ENCODE results near the gene CCNT1. TPM values are rescaled to one million over a fixed set of nuclear protein-coding genes. Genes with fewer than 3 reads are reported as not detected.
"Not testable (repeated sequence)": the region's sequence is repeated elsewhere in the genome, so short reads cannot be mapped to it uniquely, and the experiment has no call there.

The CCNT1 gene
- total RNA-seq, 4 donors from 2014 or later = 17.9 to 40.3 (median 23.1) TPM

DNA sequence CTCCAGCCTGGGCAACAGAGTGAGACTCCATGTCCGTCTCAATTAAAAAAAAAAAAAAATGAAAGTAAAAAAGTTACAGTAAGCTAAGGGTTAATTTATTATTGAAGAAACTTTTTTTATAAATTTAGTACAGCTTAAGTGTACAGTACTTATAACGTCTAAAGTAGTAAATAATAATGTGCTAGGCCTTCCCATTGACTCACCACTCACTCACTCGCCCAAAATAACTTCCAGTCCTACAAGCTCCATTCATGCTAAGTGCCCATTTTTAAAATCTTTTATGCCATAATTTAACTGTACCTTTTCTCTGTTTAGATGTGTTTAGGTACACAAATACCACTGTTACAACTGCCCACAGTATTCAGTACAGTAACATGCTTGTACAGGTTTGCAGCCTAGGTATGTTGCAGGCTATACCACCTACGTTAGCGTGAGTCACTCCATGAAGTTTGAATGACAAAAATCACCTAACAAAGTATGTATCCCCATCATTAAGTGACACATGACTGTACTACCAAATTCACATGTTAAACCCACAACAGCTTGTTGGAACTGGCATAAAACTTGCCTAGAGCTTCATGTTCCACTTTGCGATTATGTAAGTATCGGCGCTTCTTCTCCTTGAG lies 45.2 kb downstream of the CCNT1 start:
- H3K27me3 ChIP-seq = no peaks in the 10 kb centered on the region
- WGBS, 2 donors (ENCODE audit: low coverage in 1 of 2) = 76 to 79% methylated on average over 8 of the region's 8 CpGs
- peaks cover 0 to 24% (median 3%) of the 10 kb centered on the region in 3 donors for H3K4me1 ChIP-seq
- no peak for ATAC-seq
- TF ChIP-seq, protein P1, sequence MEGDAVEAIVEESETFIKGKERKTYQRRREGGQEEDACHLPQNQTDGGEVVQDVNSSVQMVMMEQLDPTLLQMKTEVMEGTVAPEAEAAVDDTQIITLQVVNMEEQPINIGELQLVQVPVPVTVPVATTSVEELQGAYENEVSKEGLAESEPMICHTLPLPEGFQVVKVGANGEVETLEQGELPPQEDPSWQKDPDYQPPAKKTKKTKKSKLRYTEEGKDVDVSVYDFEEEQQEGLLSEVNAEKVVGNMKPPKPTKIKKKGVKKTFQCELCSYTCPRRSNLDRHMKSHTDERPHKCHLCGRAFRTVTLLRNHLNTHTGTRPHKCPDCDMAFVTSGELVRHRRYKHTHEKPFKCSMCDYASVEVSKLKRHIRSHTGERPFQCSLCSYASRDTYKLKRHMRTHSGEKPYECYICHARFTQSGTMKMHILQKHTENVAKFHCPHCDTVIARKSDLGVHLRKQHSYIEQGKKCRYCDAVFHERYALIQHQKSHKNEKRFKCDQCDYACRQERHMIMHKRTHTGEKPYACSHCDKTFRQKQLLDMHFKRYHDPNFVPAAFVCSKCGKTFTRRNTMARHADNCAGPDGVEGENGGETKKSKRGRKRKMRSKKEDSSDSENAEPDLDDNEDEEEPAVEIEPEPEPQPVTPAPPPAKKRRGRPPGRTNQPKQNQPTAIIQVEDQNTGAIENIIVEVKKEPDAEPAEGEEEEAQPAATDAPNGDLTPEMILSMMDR (IDR thresholded peaks at IDR 0.05) = no peak
- TF ChIP-seq EP300 (IDR thresholded peaks at IDR 0.05) (no peak), POLR2AphosphoS5 (IDR thresholded peaks at IDR 0.05) (no peak), POLR2A (IDR thresholded peaks at IDR 0.05) (no peak)
- H3K36me3 ChIP-seq = peaks cover 0 to 91% of the 10 kb centered on the region in 2 donors
- H3K4me3 ChIP-seq = no peak overlapping the region
- no peaks in the 10 kb centered on the region for H3K9me3 ChIP-seq
- H3K27ac ChIP-seq = no peak overlapping the region

DNA sequence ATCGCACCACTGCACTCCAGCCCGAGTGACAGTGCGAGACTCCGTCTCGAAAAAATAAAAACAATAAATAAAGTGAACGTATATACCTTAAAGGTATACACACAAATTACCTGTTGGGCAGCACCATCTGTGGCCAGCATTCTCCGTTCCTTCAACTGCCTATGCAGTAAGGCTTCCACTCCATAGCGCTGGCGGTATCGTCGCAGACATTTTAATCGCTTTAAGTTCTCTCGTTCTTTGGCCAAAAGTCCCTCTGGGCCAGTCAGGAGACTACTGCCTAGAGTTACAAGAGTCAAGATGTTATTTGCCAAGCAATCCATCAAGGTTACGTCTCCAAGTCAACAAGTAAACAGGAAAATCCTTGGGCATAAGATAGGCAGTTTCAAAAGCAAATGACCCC lies 47.5 kb downstream of the CCNT1 start:
- no peak overlapping the region for H3K27ac ChIP-seq
- TF ChIP-seq POLR2AphosphoS5 (IDR thresholded peaks at IDR 0.05) = no peak
- no peak for TF ChIP-seq POLR2A (IDR thresholded peaks at IDR 0.05)
- TF ChIP-seq, protein P1 (IDR thresholded peaks at IDR 0.05) = no peak
- no peak for TF ChIP-seq EP300 (IDR thresholded peaks at IDR 0.05)
- WGBS, 2 donors (ENCODE audit: low coverage in 1 of 2) = 92 to 94% methylated on average over 14 of the region's 14 CpGs
- no peak overlapping the region for H3K4me3 ChIP-seq
- ATAC-seq = no peak
- H3K36me3 ChIP-seq = peaks cover 0 to 99% of the 10 kb centered on the region in 2 donors
- H3K4me1 ChIP-seq = peaks cover 0 to under 1% (median 0%) of the 10 kb centered on the region in 3 donors
- H3K27me3 ChIP-seq = no peaks in the 10 kb centered on the region
- H3K9me3 ChIP-seq = no peaks in the 10 kb centered on the region

DNA sequence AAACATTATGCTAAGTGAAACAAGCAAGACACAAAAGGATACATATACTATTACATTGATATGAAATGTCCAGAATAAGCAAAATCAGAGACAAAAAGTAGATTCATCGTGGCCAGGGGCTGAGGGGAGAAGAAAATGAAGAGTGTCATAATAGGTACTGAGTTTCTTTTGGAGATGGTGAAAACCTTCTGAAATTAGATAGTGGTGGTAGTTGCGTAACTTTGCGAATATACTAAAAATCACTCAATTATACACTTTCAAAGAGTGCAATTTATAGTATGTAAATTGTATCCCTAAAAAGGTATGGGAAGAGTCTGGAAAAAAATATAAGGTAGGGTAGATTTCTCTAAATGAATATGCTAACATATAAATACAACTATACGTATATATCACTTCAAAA lies 56.6 kb downstream of the CCNT1 start:
- Histone ChIP-seq H3K36me3 (peaks cover 0 to 94% of the 10 kb centered on the region in 2 donors), H3K9me3 (no peaks in the 10 kb centered on the region), H3K4me1 (no peaks in the 10 kb centered on the region), H3K27me3 (no peaks in the 10 kb centered on the region), H3K27ac (no peak overlapping the region), H3K4me3 (no peak overlapping the region)
- TF ChIP-seq, protein P1 (IDR thresholded peaks at IDR 0.05) = no peak
- TF ChIP-seq POLR2AphosphoS5 (IDR thresholded peaks at IDR 0.05) (no peak), EP300 (IDR thresholded peaks at IDR 0.05) (no peak), POLR2A (IDR thresholded peaks at IDR 0.05) (no peak)
- 74 to 90% methylated on average over 4 of the region's 4 CpGs for WGBS, 2 donors (ENCODE audit: low coverage in 1 of 2)
- ATAC-seq = no peak

DNA sequence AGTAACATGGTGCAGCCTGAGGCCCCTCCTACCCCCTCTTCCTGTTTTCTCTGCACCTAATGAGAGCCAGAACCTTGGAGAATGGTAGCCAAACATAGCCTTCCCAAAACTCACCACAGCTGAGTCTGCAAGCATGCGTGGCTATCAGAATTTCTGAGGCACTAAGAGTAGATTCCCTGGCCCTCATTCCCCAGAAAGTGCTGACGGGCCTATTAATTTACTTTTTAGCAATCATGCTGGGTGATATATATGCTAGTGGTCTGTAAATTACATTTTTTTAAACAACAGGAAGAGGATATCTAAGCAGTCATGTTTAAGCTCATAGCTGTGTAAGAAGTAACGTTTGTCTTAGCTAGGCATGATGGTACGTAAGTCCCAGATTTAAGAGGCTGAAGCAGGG lies 64.8 kb downstream of the CCNT1 start:
- Histone ChIP-seq H3K27ac (no peak overlapping the region), H3K4me3 (no peak overlapping the region), H3K36me3 (peaks cover 0 to 60% of the 10 kb centered on the region in 2 donors), H3K9me3 (no peaks in the 10 kb centered on the region), H3K4me1 (no peaks in the 10 kb centered on the region), H3K27me3 (no peaks in the 10 kb centered on the region)
- ATAC-seq = no peak
- 48 to 63% methylated on average over 4 of the region's 4 CpGs for WGBS, 2 donors (ENCODE audit: low coverage in 1 of 2)
- TF ChIP-seq, protein P1 (IDR thresholded peaks at IDR 0.05) = no peak
- no peak for TF ChIP-seq POLR2A (IDR thresholded peaks at IDR 0.05)
- no peak for TF ChIP-seq EP300 (IDR thresholded peaks at IDR 0.05)
- no peak for TF ChIP-seq POLR2AphosphoS5 (IDR thresholded peaks at IDR 0.05)

DNA sequence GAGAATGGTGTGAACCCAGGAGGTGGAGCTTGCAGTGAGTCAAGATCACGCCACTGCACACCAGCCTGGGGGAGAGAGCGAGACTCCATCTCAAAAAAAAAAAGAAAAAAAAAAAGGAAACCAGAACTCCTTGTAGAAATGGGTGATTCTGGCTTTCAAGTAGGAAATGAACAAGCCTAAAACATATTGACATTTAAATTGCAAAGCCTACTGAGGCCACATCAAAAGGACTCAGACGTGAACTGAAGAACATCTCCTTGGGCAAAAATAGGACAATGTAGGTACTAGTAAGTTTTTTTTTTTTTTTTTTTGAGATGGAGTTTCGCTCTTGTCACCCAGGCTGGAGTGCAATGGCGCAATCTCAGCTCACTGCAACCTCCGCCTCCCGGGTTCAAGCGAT lies 71.2 kb downstream of the CCNT1 start:
- H3K4me3 ChIP-seq, H3K4me1 ChIP-seq, H3K9me3 ChIP-seq, ATAC-seq, H3K27ac ChIP-seq, H3K27me3 ChIP-seq: not testable (repeated sequence)
- H3K36me3 ChIP-seq = peaks cover 0 to 12% of the 10 kb centered on the region in 2 donors
- 96 to 97% methylated on average over 2 to 8 of the region's 8 CpGs for WGBS, 2 donors (ENCODE audit: low coverage in 1 of 2)

Data from gastroesophageal sphincter (tissue), 4 donors.